ENCODE data around the gene PTMS.

- TF ChIP-seq SMAD4 (CRISPR knock-in tag; IDR thresholded peaks at IDR 0.05), result no peak
- TF ChIP-seq CTCF (IDR thresholded peaks at IDR 0.05), result no peak
- TF ChIP-seq RELA (CRISPR knock-in tag; IDR thresholded peaks at IDR 0.05; ENCODE audit: borderline replicate concordance), result no peak
- no peak for TF ChIP-seq ATF3 (CRISPR knock-in tag; conservative IDR thresholded peaks at IDR 0.05)
- no peak for TF ChIP-seq ZNF121 (CRISPR knock-in tag; IDR thresholded peaks at IDR 0.05)
- TF ChIP-seq AFF4 (CRISPR knock-in tag; IDR thresholded peaks at IDR 0.05; ENCODE audit: borderline replicate concordance), result no peak
- TF ChIP-seq GABPB1 (CRISPR knock-in tag; IDR thresholded peaks at IDR 0.05), result no peak
- no peak for TF ChIP-seq ZNF532 (CRISPR knock-in tag; IDR thresholded peaks at IDR 0.05; ENCODE audit: borderline replicate concordance)
- TF ChIP-seq ZNF138 (CRISPR knock-in tag; conservative IDR thresholded peaks at IDR 0.05), result no peak
- TF ChIP-seq SP1 (CRISPR knock-in tag; conservative IDR thresholded peaks at IDR 0.05), result no peak
- TF ChIP-seq TEAD4 (CRISPR knock-in tag; IDR thresholded peaks at IDR 0.05), result no peak
Measured at GRCh38 chr12:6770600-6770999, 4.4 kb downstream of the PTMS start.

Data from WTC11 (cell line).